ENCODE results near the gene APLF.

DNA sequence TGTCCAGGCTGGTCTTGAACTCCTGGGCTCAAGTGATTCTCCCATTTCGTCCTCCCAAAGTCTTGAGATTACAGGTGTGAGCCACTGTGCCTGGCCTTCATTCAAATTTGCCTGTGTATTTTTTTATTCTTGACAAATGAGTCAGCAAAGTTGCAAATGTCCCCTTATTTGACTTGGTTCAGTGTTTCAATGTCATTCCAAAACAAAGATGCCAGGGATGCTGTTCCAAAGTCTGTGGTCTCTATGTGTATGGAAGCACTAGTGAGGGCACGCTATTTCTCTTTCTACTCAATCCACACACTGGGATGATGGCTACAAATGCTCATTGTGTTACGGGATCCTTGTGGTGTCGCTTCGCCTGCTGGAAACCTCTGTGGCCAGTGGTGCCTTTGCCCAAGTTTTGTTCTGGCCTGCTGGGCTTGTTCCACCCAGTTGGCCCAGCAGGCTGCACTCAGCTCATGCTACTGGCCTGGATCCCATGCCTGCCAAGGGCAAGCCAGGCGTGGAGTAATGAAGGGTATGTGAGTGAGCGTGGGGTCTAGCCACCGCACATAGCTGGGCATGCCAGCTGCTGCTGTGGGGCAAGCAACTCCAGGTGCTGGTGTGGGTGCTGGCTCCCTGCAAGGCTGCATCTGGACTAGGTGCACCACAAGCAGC, 35.9 kb upstream of the APLF start:
- TF ChIP-seq ZNF274 (IDR thresholded peaks at IDR 0.05; ENCODE audit: low read depth, low read length) (no peak), YY1 (IDR thresholded peaks at IDR 0.05; ENCODE audit: insufficient read depth, insufficient read length) (no peak)
